Natural killer cell (primary cell): ENCODE measurements around the gene SEM1. TPM values are rescaled to one million over a fixed set of nuclear protein-coding genes. Genes with fewer than 3 reads are reported as not detected.
A peak's percentile ranks its signal among the peaks of the same experiment; 100 is the strongest.

ENCODE experiments used
- ATAC-seq, 3 donors: fragments of 150-1000 bp in 2 of 3; fragments of 200-7000 bp in 1 of 3; cut with Tn5 transposase; 1 replicate in 1 of 3; 2 replicates in 2 of 3; pipeline ENCODE4 v1.10.0; 2021; ENCODE audit warnings: mild to moderate bottlenecking in 2 of 3, moderate library complexity in 2 of 3
- DNase-seq, 2 donors: peaks; one replicate each; pipeline versions ENCODE4 v3.0.0 to v3.0.0-alpha.2; 2013 to 2021; ENCODE audit warnings: mixed read lengths in 1 of 2
- H3K27ac ChIP-seq: one replicate; pipeline ENCODE4 v1.5.1; 2013; ENCODE audit warnings: mild to moderate bottlenecking, low read length
- H3K27me3 ChIP-seq: one replicate; pipeline ENCODE4 v1.6.1; 2013; ENCODE audit warnings: low read length; ENCODE audit not compliant: control insufficient read depth, insufficient read depth
- H3K36me3 ChIP-seq: one replicate; pipeline ENCODE4 v1.6.1; 2013; ENCODE audit warnings: low read length; ENCODE audit not compliant: control insufficient read depth, insufficient read depth
- H3K4me1 ChIP-seq: one replicate; pipeline ENCODE4 v1.6.1; 2013; ENCODE audit warnings: low read length; ENCODE audit not compliant: control insufficient read depth, insufficient read depth
- H3K4me3 ChIP-seq: one replicate; pipeline ENCODE4 v1.5.1; 2013; ENCODE audit warnings: low read length
- H3K9me3 ChIP-seq: one replicate; pipeline ENCODE4 v1.6.1; 2013; ENCODE audit warnings: low read length; ENCODE audit not compliant: control insufficient read depth, insufficient read depth
- H3K27ac Mint-ChIP-seq, 2 donors: one replicate each; pipeline ENCODE4 v1.8.0; 2022; ENCODE audit warnings: mild to moderate bottlenecking in 2 of 2, mixed read lengths in 2 of 2, moderate library complexity in 1 of 2
- H3K27me3 Mint-ChIP-seq, 2 donors: one replicate each; pipeline ENCODE4 v1.8.0; 2022; ENCODE audit warnings: low read depth in 2 of 2, mixed read lengths in 2 of 2
- H3K36me3 Mint-ChIP-seq: one replicate; pipeline ENCODE4 v1.8.0; 2022; ENCODE audit warnings: mixed read lengths
- H3K4me1 Mint-ChIP-seq, 2 donors: one replicate each; pipeline ENCODE4 v1.8.0; 2022; ENCODE audit warnings: mixed read lengths in 2 of 2
- H3K4me3 Mint-ChIP-seq: one replicate; pipeline ENCODE4 v1.8.0; 2022; ENCODE audit warnings: mild to moderate bottlenecking, moderate library complexity, mixed read lengths
- H3K9me3 Mint-ChIP-seq, 2 donors: one replicate each; pipeline ENCODE4 v1.8.0; 2022; ENCODE audit warnings: mixed read lengths in 2 of 2
- WGBS: methylation state at CpG from one replicate; pipeline ENCODE4 v1.1.7; 2013; ENCODE audit warnings: missing lambda C conversion rate; ENCODE audit not compliant: insufficient coverage; 5-methylcytosine and 5-hydroxymethylcytosine counted together
- intact Hi-C: fragments of 100-400 bp; cut with micrococcal nuclease; formaldehyde crosslinking; loops from one replicate; pipeline ENCODE4 v1.14.2; 2022
- total RNA-seq, 4 donors: library from RNA; stranded (reverse); fragments of 120-200 nt in 1 of 4; gene quantifications; one replicate each; pipeline versions ENCODE4 v1.2.3 to v1.2.4, GENCODE V29; 2013 to 2022
- TF ChIP-seq, protein P1 (sequence below): fragments of 200-600 bp; IDR thresholded peaks from one replicate; pipeline ENCODE4 v1.8.0; 2022; ENCODE audit warnings: antibody characterized with exemption

Gene SEM1
- total RNA-seq, 3 donors from 2014 or later (not counting 1 experiment from before 2014, with no cell fraction given), result 17.0 to 22.7 (median 17.4) TPM

GRCh38 chr7:96686305-96686704 is 23.3 kb downstream of the SEM1 start:
- Histone ChIP-seq H3K27me3 (no peaks in the 10 kb centered on the region), H3K36me3 (peaks cover 11% of the 10 kb centered on the region), H3K27ac (no peak overlapping the region), H3K4me3 (no peak overlapping the region), H3K4me1 (peaks cover 4% of the 10 kb centered on the region), H3K9me3 (no peaks in the 10 kb centered on the region)
- peak; percentile 31 to 67 (median 59) for ATAC-seq
- peaks cover 0 to 5% of the 10 kb centered on the region in 2 donors for H3K9me3 Mint-ChIP-seq
- DNase-seq, result peak in 1 of 2 donors; percentile 10
- H3K4me3 Mint-ChIP-seq, result peak overlapping the region; percentile 66
- no peaks in the 10 kb centered on the region for H3K27me3 Mint-ChIP-seq
- intact Hi-C loops, result no loop called here
- peak overlapping the region; percentile 4 to 74 for H3K27ac Mint-ChIP-seq
- peaks cover 35 to 64% of the 10 kb centered on the region in 2 donors for H3K4me1 Mint-ChIP-seq
- TF ChIP-seq, protein P1, sequence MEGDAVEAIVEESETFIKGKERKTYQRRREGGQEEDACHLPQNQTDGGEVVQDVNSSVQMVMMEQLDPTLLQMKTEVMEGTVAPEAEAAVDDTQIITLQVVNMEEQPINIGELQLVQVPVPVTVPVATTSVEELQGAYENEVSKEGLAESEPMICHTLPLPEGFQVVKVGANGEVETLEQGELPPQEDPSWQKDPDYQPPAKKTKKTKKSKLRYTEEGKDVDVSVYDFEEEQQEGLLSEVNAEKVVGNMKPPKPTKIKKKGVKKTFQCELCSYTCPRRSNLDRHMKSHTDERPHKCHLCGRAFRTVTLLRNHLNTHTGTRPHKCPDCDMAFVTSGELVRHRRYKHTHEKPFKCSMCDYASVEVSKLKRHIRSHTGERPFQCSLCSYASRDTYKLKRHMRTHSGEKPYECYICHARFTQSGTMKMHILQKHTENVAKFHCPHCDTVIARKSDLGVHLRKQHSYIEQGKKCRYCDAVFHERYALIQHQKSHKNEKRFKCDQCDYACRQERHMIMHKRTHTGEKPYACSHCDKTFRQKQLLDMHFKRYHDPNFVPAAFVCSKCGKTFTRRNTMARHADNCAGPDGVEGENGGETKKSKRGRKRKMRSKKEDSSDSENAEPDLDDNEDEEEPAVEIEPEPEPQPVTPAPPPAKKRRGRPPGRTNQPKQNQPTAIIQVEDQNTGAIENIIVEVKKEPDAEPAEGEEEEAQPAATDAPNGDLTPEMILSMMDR, result no peak
- H3K36me3 Mint-ChIP-seq, result no peaks in the 10 kb centered on the region

DNA sequence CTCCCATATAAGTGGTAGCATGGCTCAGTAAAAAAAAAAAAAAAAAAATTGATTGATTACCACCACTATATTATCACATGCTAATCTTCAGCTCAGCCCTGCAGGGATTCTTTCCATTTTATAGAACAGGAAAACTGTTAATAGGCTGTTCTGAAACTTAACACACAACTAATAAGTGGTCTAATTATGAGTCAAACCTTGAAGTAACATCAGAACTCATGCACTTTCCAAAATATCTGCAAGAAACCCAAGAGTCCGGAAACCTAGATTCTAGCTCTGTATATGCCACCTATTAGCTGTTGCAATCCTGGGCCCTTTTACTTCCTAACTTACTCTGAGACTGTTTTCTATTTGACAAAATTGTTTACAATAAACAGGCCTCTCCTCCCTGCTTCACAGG is 23.9 kb downstream of the SEM1 start:
- WGBS, result 74% methylated on average over 1 of the region's 1 CpG
- Histone ChIP-seq H3K27me3 (no peaks in the 10 kb centered on the region), H3K27ac (peak overlapping the region; percentile 35), H3K4me3 (no peak overlapping the region), H3K36me3 (peaks cover 9% of the 10 kb centered on the region), H3K9me3 (no peaks in the 10 kb centered on the region), H3K4me1 (peaks cover 4% of the 10 kb centered on the region)
- Mint-ChIP-seq H3K27ac (peak overlapping the region; percentile 4 to 74), H3K36me3 (no peaks in the 10 kb centered on the region), H3K9me3 (peaks cover 0 to 5% of the 10 kb centered on the region in 2 donors), H3K4me3 (peak overlapping the region; percentile 66), H3K27me3 (no peaks in the 10 kb centered on the region), H3K4me1 (peaks cover 33 to 59% of the 10 kb centered on the region in 2 donors)
- ATAC-seq (peak in 2 of 3 donors; percentile 21 to 50), DNase-seq (no peak)
- TF ChIP-seq, protein P1, result no peak
- intact Hi-C loops, result no loop called here

DNA sequence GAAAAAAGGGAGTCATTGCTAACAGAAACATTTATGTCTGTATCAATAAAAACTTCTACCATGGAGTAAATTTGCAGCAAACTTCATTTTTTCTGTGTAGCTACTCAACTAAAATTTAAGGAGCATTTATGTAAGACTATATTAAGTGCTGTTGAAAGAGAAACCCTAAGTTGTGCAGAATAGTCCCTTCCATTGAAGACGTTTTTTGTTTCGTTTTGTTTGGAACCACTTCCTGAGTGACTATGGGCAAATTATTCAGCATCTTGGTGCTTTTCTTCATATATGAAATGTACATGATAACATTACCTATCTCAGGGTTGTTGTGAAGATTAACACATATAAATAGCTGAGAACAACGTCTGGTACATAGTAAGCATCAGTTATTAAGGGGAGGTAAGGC is 24.3 kb downstream of the SEM1 start:
- H3K27ac Mint-ChIP-seq, result peak overlapping the region; percentile 4 to 74
- ATAC-seq (peak; percentile 71 to 78 (median 77)), DNase-seq (peak in 1 of 2 donors; percentile 22)
- Histone ChIP-seq H3K4me3 (no peak overlapping the region), H3K4me1 (peaks cover 4% of the 10 kb centered on the region), H3K27ac (no peak overlapping the region), H3K27me3 (no peaks in the 10 kb centered on the region), H3K36me3 (peaks cover 9% of the 10 kb centered on the region), H3K9me3 (no peaks in the 10 kb centered on the region)
- peaks cover 0 to 5% of the 10 kb centered on the region in 2 donors for H3K9me3 Mint-ChIP-seq
- TF ChIP-seq, protein P1, result no peak
- H3K36me3 Mint-ChIP-seq, result no peaks in the 10 kb centered on the region
- peak overlapping the region; percentile 66 for H3K4me3 Mint-ChIP-seq
- intact Hi-C loops, result no loop called here
- H3K4me1 Mint-ChIP-seq, result peaks cover 33 to 55% of the 10 kb centered on the region in 2 donors
- WGBS, result 0% methylated on average over 2 of the region's 3 CpGs
- H3K27me3 Mint-ChIP-seq, result no peaks in the 10 kb centered on the region

GRCh38 chr7:96679886-96680285 is 29.8 kb downstream of the SEM1 start:
- H3K9me3 ChIP-seq, result no peaks in the 10 kb centered on the region
- peaks cover 11 to 42% of the 10 kb centered on the region in 2 donors for H3K4me1 Mint-ChIP-seq
- 87% methylated on average over 3 of the region's 4 CpGs for WGBS

More at GRCh38 chr7:96679886-96680285, 29.8 kb downstream of the SEM1 start:
- H3K4me1 ChIP-seq, result no peaks in the 10 kb centered on the region
- no peak for DNase-seq
- TF ChIP-seq, protein P1, result no peak
- no peaks in the 10 kb centered on the region for H3K27me3 ChIP-seq
- intact Hi-C loops, result no loop called here
- no peak overlapping the region for H3K27ac ChIP-seq
- Mint-ChIP-seq H3K9me3 (peaks cover 0 to 5% of the 10 kb centered on the region in 2 donors), H3K27ac (no peak overlapping the region), H3K4me3 (no peak overlapping the region), H3K27me3 (no peaks in the 10 kb centered on the region), H3K36me3 (no peaks in the 10 kb centered on the region)
- no peak for ATAC-seq
- no peaks in the 10 kb centered on the region for H3K36me3 ChIP-seq
- H3K4me3 ChIP-seq, result no peak overlapping the region
